Activated T-cell treated with anti-CD3 and anti-CD28 coated beads for 48 hours (primary cell): ENCODE data around the gene BRD3OS.

Source experiments
- DNase-seq: peaks from one replicate; pipeline ENCODE4 v3.0.0-alpha.2; 2020; ENCODE audit warnings: low read depth

Gene BRD3OS

DNA sequence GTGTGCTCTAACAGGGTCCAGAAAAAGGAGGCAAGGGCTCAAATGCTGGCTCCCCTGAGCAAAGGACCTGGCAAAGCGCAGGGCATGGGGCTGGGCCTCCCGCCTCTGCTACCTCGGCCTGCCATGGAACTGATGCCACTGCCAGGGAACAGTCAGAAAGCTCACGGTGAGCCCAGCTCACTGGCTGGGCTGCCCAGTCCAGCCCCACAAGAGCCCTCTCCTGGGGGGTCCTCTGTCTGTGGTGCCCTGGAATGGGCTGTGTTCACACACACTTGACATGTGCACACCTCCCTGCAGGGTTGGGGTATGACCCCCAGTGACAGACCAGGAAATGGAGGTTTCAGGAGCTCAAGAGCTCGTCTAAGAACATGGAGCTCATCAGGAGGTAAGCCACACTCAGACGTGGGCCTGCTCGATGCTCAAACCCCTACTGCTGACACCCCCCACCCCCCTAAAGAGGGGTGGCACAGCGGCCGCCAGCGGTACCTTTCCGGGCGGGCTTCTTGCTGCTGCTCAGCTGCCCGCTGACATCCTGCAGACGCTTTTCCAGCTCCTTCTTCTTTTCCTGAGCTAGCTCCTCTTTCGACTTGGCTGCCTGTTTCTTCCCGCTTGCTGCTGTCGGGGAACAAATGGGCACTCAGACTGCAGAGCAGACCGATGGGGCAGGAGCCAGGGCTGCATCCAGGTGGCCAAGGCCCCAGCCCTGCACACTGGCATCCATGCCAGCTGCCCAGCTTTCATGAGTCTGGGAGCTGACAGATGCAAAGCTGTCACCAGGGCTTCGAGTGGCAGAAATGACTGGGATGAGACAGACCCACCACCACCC, 9.1 kb downstream of the BRD3OS start:
- no peak for DNase-seq

DNA sequence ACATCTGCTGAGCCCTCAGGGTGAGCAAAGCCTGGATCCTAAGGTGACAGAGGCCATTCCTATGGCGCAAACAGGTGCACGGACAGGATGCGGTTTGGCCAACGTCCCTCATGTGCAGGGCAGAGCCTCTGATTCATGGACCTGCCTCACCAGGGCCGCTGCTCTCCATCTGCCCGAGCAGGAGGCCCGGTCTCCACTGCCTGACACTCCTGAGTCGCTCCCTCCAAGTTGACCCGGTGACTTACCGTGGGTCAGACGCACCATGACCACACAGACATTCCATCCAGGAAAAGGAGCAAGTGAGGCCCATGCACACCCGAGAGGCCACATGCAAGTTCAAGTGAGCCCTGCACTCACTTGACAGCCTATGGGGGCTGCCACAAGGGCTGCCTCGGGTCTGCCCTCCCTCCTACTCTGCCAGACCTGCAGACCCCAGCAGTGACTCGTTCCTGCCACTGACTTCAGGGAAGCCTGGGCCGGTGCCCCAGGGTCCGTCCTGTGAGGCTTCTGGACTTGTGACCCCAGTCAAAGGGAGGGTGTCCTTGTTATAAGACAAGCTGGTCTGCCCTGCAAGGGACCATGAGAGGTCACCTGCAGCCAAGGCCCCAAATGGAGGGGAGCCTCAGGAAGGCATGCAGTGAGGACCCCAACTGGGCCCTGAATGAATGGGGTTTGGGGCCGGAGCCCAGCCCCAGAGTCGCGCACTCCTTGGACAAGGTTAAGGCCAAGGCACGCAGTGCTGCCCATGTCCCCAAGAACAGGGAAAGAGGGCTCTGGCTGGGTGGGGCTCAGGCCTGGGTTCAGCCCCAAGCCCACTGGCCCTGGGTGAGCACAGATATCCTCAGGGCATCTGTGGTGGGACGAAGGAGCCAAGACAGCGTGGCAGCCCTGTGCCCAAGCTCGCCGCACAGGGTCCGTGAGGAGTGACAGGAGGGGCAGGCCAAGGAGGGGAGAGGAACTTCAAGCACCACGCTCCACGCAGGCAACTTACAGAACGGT, 10.1 kb downstream of the BRD3OS start:
- no peak for DNase-seq

DNA sequence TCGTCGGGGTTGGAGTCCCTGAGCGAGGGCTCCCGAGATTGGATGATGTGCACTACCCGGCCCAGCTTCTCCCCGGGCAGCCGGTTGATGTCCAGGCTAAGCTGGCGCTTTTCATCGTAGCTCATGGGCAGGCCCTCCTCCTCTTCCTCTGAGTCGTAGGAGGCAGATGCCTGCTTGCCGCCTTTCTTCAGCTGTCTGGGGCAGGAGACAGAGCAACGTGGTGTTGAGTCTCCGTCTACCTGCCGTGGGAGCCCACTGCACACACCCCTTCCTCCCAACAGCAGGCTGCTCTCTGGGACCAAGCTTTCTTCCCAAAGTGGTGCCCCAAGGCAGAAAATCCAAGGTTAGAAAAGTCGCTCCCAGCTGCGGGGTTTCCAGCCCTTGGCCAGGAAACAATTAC, 10.8 kb downstream of the BRD3OS start:
- no peak for DNase-seq

DNA sequence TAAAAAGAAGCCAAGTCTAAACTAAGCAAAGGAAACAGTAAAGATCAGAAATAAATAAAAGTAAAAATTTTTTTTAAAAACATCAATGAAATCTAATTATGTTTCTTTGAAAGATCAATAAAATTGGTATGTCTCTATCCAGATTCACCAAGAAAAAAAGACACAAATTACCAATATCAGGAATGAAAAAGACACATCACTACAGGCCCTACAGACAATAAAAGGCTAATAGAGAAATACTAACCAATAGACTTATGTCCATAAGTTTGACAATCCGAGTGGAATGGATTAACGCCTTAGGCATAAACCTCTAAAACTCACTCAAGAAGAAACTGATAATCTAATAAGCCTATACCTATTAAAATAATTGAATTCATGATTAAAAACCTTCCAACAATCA, 12.4 kb downstream of the BRD3OS start:
- no peak for DNase-seq

DNA sequence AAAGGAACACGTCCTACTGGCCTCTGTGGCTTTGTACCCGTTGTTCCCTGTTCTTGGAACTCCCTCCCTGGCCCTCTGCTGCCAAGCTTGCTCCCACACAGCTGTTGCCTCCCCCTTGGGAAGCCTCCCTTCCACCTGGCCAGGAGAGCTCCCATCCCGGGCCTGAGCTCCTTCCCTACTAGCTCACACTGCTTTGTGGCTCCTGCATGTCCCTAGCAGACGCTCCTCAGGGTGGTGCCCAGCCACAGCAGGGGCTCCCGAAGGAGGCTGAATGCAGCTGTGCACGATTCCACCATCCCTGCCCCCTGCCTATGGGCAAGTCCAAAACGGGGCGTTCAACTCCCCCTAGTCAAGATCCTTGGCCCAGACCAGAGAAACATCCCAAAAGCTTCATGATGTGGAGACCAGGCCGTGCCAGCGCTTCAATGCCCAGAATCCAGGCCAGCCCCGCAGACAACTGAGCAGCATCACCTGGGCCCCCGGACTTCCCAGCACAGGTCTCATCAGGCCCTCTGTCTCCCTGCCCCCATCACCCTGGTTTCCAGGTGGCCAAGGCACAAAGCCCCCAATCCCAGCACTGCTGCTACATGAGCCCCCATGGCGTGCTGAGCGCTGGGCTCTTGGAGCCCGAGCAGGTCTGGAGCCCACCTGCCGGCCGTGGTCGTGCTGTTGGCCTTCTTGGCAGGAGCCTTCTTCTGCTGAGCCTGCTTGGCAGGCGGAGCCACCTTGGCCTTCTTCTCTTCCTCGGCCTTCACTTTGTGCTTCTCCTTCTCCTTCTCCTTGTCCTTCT, 14.3 kb downstream of the BRD3OS start:
- no peak for DNase-seq

DNA sequence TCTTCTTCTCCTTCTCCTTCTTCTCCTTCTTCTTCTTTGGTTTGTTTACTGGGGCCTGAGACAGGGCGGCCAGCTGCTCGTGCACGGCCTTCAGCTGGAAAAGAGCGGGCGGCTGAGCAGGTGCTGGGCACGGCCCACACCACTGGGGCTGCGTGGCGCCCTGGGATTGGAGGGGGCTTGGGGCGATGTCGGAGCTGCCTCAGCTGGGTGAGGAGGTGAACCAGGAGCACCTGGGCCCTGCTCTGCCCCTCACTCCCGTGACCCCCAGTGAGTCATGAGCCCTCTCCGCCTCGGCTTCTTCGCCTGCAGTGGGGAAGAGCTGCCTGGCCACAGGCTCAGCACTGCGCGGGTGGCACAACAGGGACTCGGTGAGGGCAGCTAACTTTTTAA, 14.9 kb downstream of the BRD3OS start:
- DNase-seq: no peak

DNA sequence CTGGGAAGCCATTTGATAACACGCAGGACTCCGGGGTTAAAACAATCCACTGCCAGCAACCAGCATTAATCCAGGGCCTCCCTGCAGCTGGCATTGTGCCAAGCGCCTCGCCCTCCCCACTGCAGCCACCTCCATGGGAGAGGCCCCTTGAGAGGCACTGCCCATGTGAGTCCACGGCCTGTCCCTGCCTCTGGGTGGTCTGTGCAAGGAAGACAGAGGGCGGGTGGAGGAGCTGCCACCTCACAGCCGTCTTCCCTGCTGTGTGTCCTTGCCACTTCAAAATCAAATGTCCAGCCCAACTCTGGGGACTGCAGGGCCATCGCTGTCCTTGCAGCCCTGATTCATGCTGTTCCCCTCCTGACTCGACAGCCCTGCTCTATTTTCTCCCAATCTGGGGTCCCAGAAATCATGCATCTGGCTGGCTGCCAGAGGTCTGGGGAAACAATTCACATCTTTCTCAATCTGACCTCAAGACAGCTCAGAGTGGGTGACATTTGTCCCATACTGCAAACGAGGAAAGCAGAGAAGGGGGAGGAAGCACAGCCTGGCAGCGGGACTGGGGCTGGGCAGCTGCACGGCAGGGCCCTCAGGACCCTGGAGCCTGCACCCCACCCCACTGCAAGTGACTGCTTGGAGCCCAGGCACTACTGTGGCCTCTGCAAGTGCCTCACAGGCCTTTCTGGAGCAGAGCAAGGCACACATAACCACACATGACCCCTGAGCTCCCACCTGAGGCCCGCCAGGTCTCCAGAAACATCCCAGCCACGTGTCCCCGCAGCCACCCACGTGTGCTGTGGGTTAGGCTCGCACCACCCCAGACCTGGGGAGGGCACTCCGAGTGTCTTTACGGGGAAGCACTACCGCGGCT, 15.7 kb downstream of the BRD3OS start:
- no peak for DNase-seq

DNA sequence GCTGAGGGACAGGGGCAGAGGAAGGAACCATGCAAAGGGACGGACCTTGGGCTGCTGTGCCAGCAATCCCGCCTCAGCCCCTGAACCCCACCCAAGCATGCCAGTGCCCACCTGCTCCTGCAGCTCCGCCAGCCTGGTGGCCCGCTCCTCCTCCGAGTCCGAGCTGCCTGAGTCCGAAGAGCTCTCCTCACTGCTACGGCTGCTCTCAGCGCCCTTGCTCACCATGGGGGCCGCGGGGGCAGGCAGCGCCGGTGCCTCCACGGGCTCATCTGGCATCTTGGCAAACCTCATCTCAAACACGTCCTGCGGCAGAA, 16.3 kb downstream of the BRD3OS start:
- no peak for DNase-seq

DNA sequence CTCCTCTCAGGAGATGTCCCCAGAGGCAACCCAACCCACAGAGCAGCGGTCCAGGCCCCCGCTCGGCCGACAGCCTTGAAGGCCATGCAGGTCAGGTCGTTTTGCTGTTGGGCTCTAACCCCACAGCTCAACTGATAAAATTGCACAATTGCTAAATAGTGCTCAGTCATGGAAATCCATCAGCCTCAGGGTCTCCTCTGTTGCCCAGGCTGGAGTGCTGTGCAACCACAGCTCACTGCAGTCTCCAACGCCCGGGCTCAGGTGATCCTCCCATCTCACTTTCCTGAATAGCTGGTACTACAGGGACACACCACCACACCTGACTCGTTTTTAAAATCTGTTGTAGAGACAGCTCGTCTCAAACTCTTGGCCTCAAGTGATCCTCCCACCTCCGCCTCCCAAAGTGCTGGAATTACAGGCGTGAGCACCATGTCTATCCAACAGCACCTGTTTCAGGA, 18.3 kb downstream of the BRD3OS start:
- DNase-seq: no peak

DNA sequence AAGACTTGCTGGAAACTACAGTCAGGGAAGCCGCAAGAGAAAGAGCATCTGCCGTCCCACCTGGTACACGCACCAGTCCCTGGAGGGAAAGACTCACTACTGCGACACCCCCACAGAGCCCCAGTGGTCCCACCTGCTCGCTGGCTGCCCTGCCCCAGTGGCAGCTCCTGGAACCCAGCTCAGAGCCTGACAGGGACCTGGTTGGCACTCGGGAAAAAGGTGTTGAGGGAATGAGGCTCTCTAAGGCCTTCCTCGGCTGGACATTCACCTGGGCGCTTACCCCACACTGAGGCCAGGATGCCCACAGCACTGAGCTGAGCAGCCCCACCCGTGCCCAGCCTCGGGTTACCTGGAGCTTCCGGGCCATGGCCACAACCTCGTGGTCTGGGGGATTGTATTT, 19.7 kb downstream of the BRD3OS start:
- DNase-seq: no peak

DNA sequence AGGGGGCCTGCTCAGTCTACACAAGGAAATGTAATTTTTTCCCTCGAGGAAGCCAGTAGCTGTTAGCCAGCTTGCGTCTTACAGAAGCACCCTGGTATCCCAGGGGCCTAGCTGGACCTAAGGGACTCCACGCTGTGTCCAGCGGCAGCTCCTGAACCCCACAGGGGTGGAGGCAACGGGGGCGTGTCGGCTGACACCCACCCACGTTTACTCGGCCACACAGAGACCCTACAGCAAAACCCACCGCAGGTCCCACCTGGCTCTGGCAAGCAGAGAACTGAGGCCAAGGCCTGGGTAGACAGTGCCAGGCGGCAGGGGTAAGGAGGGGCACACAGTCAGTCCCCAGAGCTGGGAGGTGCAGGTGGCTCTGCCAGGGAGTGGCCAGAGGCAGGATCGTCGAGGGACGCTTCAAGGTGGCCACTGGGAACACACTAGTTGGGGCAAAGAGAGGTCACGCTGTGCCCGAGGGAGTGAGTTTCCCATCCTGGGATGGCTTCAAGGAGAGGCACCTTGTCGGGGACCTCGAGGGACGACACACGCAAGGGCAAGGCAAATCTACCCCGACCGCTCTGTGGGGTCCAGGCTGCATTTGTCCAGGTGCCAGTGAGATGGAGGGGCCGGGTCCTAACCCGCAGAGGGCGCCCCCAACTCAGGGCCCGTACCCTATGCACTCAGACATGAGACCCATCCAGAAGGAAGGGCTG, 20.7 kb downstream of the BRD3OS start:
- DNase-seq: no peak

DNA sequence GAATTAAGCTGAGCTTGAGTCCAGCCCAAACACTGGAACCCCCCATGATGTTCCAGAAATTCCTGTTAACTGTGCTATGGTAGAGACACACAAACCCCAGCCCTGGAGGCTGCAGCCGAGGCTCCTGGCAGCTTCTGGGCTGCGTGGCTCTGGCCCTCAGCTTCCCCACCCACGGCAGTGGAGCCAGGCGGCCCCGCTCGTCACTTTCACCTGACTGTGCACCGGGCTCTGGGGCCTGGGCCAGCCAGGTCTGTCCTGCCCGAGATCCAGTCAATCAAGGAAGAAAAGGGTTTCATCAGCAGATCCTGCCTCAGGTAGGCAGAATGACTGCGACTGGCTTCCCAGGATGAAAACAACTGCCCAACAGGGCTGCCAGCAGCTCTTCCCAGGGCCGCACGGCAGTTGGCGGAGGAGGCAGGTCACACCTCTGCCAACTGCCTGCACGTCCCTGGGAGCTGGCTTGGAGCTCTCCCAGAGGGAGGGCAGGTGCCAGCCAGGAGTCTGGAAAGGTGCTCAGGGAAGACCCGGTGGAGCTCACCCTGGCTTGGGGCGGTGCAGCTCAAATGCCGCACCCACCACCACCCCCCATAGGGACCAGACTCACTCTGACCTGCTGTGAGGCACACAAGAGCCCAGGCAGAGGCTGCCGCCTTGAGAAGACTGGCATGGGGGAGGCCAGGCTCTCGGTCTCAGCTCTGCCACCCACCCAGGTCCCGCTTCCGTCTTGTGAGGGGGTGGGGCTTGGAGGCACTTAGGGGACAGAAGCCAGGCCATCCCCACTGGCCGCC, 21.8 kb downstream of the BRD3OS start:
- no peak for DNase-seq

DNA sequence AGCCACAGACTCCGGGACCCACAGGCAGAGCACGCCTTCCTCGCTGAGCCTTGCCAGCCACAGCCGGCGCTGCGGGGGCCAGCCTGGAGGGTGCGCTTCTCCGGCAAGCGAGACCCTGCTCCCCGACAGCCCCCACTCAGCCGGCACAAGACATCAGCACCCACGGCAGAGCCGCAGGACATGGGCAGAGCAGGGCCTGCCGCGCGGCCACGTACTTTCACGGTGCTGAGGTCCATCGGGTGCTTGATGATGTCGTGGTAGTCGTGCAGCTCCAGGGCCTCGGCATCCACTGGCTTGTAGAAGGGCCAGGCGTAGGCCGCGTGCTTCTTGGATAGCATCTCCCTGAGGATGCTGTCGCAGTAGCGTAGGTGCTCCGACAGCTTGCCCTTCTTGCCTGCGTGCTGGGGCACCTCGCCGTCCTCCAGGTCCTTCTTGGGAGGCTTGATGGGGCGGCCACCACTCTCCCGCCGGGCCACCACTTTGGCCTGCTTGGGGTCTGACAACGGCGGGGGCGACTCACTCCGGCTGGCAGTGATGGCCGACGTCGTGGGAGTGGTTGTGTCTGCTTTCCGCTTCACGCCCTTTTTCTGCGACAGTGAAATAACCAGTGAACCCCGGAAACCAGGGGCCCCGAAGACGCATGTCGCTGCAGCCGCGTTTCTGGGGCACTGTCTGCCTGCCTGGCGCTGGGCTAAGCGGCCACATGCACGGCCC, 22.7 kb downstream of the BRD3OS start:
- DNase-seq: no peak

DNA sequence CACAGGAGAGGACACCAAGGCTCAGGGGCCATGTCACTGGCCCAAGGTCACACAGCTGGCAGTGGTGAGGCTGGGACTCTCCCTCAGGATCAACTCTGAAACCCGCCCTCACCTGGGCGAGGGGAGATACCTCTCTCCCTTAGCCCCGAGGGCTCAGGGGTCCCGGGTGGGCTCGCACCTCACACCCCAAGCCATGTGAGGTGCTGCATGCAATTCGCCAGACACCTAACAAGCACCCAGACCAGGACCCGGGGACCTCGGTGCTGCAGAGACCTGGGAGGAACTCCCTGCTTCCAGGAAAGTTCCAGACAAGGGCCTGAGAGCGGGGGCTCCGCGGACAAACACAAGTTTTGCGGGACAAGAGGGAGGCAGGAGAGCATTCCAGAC, 23.3 kb downstream of the BRD3OS start:
- no peak for DNase-seq

DNA sequence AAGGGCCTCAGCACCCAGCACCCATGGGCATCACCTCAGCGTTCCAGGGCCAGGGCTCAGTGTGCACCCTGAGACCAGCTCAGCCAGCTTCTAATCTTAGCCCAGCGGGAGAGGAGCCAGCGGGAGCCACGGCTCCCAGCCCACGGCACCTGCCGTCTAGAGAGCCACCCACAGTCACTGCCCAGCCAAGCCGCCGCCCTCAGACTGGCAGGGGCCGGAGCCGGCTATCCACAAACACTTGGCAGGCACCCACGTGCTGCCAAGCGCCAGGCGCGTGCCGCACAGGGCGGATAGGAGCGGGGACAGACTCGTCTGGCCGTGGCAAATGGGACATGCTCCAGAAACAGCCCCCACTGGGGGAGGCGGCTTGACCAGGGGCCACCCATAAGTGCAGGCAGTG, 24.0 kb downstream of the BRD3OS start:
- no peak for DNase-seq

DNA sequence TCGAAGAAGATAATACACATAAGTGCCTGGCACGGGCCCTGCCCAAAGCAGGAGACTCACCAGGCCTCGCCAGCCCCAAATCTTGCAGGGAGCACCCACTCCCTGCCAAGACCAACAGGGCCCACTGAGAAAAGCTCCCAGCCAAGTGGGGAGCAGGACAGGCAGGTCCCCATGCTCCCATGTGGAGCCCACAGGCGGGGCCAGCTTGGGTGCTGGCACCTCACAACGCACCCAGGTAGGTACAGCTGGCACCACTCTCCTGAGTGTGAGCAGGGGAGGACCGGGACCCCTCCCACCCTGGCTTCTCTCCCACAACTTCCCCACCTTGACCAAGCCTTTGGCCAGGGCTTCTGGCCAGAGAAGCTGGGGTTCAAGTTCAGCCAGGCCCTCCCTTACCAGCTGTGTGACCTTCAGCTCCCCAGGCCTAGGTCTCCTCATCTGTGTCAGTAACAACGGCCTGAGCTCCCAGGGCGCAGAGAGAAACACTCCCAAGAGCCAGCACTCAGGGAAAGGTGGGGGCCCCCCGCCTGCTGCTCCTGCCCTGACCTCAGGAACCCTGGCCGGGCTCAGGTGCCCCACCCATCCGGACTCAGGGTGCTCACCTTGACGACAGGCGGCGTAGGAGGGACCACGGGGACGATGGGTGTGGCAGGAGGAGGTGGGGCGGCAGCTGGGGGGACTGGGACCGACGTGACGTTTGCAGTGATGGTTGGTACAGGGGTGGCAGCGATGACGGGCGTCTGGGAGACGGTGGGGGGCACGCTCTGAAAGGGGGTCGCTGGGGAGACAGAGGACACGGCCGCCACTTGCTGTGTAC, 24.7 kb downstream of the BRD3OS start:
- no peak for DNase-seq

DNA sequence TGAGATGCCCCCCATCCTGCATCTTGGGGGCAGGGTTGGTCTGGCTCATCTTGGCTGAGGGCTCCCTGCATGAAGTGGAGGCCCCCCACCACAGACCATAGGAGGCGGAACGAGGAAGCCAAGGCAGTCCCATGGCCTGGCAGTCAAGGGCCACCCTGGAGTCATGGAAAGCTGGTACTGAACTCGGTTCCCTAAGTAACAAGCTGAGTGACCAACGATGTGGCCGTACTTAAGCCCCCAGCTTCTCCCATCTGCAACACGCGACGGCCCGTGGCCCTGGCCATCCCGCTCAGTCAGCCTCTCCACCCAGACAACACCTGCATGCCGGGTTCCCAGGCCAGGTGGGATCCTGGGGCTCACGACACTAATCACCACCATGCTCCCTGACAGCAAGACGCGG, 25.4 kb downstream of the BRD3OS start:
- DNase-seq: no peak

DNA sequence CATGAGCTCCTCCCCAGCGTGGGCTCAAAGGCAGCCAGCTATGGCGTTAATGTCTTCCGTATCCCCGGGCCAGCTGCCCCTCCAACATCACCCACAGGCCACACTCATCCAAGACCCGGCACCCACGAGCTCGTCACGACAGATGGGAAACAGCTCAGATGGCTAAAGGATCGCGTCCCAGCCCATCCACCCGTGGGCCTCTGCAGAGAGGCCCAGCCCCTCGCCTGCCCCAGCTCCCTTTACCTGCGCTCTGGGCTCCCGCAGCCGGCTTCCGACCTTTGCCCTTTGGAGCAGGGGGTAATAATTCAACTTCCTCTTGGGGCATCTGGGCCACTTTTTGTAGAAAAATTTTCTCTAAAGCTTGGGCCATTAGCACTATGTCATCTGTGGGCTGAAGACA, 26.0 kb downstream of the BRD3OS start:
- no peak for DNase-seq
